Middle frontal gyrus (tissue), 1 donor: ENCODE data around the gene RAB27B.

Source experiments
- DNase-seq: peaks from one replicate; pipeline ENCODE4 v3.0.0-alpha.2; 2015; ENCODE audit warnings: low spot score; ENCODE audit errors: extremely low spot score

RAB27B gene

DNA sequence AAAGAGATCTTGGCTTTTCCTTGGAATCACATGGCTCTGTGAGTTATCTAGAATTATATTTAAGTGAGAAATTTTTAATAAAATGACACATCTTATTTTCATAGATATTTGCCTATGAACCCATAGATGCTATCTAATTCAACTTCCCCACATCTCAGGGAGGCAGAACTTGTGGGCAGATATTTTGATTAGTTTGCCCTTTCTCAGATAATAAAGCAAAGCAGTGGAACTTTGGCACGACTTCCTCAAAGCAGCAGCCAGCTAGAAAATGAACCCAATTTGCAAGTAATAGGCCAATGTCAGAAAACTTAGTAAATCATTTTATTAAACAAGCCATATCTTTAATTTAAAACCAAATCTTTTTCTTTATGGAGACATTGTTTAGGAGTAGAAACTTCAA is 32.7 kb downstream of the RAB27B start:
- no peak for DNase-seq

DNA sequence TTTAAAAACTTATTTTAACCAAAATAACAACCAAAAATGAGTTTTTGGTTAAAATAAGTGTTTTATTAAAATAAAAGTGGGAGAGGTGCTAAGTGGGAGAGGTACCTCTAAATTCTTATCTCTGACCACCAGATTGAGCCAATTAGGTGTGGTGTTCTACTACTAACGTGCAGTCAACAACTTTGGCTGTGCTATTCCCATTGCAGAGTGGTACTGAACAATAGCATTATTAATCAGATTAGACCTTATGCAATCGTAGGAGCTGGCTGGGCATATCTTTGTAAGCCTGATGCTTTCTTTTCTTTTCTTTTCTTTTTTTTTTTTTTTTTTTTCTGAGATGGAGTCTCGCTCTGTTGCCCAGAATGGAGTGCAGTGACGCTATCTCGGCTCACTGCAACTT is 38.9 kb downstream of the RAB27B start:
- DNase-seq, result no peak

GRCh38 chr18:54871231-54871630 is 43.0 kb downstream of the RAB27B start:
- no peak for DNase-seq

DNA sequence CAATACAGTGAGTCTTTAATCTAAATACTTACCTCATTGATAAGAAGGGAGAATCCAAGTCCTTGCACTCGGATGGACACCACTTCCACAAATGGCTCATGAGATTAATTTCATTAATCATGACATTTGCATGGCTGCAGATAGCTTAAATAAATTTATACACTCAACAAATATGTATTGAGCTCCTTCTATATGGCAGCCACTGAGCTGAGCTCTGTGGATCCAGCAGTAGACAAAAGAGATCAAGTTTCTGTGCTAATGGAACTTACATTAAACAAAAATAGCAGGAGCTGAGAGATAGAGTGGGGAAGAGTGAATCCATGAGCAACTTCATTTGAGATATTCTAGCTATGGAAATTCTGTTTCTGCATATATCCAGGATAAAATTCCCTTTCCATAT is 44.4 kb downstream of the RAB27B start:
- DNase-seq, result no peak

- DNase-seq, result no peak
Measured at GRCh38 chr18:54873884-54874255, 45.6 kb downstream of the RAB27B start.

GRCh38 chr18:54875063-54875462 is 46.8 kb downstream of the RAB27B start:
- DNase-seq, result no peak

- no peak for DNase-seq
Measured at GRCh38 chr18:54877076-54877475, 48.8 kb downstream of the RAB27B start.

DNA sequence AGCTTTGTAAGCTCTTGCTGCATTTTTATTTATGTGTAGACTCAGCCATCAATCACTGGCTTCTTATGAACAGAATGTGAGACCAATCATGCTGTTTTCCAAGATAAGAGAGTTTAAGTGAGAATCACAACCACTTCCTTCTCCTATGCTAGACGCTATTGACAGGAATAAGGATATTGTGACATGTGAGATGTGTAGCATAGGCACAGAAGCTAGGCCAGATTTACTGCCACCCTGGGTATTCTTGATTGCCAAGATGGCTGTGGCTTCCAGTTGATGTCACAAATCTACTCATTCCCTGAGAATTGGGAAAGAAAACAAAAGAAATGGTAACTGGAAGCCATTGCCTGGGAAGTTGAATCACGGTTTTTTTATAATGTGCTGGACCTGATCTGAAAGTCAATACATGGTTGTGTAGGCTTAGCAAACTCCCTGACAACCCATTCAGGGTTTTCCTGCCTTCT is 49.9 kb downstream of the RAB27B start:
- DNase-seq, result no peak

DNA sequence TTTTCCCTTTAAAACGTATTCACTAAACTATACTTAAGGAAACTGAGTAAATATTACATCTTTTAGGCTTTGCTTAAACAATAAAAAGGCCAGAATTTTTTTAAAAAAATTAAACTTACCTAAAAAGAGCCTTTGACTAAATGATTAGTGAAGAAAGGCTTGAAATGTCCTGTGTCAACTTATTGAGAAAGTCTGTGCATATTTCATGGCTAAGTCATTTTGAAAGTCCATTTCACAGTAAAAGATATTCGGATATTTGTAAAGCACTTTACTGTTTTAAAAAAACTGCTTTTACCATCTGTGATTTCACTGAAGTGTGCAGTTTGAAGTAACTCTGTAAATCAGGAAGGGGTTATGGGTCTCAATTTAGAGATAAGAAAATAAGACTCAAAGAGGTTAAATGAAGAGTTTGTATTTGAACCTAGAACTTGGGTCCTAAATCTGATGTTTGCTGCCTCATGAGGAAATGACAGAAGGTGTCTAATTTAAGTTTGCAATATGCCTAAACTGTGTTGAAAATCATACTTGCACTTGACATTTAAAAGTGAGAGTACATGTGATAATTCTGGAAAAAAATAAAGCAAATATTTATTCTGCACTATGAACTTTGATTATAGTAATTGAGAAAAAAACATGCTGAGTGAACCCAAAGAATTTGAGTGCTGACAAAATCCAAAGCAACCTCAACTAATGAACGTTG is 50.5 kb downstream of the RAB27B start:
- DNase-seq, result no peak

GRCh38 chr18:54879691-54880090 is 51.4 kb downstream of the RAB27B start:
- no peak for DNase-seq

GRCh38 chr18:54880395-54881105 is 52.3 kb downstream of the RAB27B start:
- no peak for DNase-seq

DNA sequence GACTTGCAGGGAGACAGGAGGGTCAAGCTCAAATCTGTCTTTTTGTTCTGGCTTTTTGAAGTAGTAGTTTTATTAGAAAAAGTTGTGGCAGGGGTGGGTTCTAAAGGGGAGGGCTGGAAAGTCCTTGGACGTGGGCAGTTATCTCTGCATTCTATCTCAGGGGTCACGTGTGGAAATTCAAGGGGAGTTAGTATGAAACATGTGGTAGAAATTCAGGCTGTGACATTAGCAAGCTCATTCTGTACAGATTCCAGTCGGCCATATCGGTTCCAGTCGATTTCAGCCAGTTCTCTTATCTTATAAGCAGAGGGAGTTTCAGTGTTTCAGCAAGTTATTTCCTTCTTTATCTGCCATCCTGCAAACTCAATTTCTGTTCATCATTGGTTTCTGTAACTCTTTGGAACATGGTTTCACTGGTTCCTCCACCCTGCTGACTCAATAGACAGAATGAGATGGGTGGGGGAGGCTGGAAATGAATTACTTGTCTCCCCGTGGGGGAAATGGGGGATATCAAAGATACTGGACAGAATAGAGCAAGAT is 53.0 kb downstream of the RAB27B start:
- DNase-seq, result no peak

GRCh38 chr18:54882318-54882717 is 54.0 kb downstream of the RAB27B start:
- DNase-seq, result no peak

- no peak for DNase-seq
Measured at GRCh38 chr18:54883816-54884604, 55.7 kb downstream of the RAB27B start.

DNA sequence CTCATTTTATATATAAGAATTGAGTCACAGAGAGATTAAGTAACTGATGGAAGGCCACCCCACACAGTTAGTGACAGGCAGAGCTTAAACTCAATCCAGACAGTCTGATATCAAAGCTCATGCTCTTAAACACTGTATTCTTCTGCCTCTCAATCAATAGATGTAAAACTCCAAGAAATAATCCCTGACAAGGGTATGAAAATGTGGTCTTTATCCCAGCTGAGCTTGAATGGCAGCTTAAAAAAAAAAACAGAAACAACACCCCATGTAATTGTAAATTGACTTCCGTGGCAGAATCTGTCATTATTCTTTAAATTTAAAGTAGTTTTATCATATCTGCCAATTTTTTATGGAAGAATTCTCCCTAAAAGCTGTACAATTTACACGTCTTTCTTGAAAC is 60.1 kb downstream of the RAB27B start:
- no peak for DNase-seq

DNA sequence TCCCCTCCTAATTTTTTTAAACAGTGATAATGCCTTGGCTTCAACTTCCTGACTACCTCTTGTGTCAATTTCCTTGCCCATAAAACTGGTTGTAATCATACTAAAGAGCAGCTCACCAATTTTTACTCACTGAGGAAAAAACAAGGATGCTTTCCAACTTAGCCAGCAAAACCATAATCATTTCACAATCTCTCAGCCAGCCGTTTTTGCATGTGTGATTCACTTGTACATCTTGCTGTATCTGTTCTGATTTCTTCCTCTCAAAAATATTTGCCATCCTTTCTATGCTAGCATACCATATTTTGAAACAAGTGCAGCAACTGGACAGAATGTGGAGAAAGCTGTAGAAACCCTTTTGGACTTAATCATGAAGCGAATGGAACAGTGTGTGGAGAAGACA is 60.7 kb downstream of the RAB27B start:
- DNase-seq, result no peak

DNA sequence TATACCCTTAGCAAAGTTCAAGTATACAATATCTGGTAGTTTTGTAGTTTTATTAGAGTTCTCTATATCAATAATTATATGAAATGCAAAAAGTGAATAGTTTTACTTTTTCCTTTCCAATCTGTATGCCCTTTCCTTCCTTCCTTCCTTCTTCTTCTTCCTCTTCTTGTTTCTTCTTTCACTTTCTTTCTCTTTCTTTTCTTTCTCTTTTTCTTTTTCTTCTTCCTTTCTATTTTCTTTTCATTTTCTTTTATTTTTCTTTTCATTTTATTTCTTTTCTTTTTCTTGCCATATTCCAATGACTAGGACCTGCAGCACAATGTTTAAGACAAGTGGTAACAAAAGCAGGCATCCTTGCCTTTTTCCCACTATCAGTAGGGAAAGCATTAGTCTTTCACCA is 71.2 kb downstream of the RAB27B start:
- DNase-seq, result no peak

DNA sequence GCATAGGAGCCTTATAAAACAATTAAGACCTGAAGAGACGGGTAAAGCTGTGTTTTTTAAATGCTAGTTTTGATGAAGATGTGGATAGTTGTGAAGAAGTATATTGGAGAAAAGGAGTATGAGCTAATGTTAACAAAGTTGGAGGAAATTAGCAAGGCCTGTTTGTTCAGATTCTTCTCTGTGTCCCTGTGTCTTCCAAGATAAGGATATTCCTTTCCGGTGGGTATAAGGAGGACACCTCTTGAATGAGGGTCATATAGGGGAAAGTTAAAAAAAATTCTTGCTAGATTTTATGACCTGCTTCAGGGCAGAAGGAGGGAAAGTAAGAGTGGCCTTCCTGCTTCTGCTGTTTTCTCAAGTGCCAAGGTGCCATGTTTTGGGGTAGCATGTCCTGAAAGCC is 72.0 kb downstream of the RAB27B start:
- no peak for DNase-seq

- no peak for DNase-seq
Measured at GRCh38 chr18:54904581-54904980, 76.3 kb downstream of the RAB27B start.

- no peak for DNase-seq
Measured at GRCh38 chr18:54905629-54906028, 77.4 kb downstream of the RAB27B start.

DNA sequence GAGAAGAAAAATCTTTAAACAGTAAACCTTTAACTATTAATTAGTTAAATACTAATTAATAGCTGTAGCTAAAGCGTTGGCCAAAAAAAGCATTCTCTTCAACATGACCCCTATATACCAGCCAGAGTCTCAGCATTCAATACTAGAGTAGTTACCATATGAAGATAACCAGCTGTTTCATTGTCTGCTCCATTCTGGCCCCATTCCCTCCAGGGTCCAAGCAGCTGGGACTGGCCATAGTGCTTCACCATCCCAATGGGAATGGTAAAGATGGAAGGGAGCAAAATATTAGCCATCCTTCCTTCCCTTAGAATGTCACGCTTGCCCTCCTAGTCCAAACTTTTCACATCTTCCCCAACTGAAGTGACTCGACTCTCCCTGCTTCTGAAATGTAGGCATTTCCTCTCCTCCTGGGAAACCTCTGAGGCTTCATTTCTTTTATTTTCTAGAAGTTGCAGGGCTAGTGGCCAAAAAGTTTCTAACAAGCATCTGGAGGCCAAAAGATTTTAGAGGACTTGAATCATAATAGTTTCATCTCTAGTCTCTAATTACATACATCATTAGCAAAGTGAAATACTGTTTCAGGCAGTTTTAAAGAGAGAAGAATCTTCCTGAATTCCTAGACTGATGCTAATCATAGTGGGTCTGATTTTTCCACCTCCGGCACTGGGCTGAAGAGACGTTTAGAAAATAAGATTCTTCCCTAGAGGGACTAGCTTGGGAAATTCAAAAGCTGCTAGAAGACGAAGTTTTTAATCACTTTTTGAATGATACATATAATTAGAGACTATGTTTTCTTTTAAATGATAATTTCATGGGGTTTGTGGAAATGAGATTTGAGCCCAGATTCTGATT is 78.3 kb downstream of the RAB27B start:
- no peak for DNase-seq
